OCI-LY7 (cell line): ENCODE measurements around the gene DTNB. TPM values are rescaled to one million over a fixed set of nuclear protein-coding genes. Genes with fewer than 3 reads are reported as not detected.

Source experiments
- BruUV-seq: library from RNA; stranded (reverse); fragments of 400-500 nt; replicated peaks from 2 replicates; lab custom pipeline; 2021; lab: Mats Ljungman, UMichigan
- CTCF ChIA-PET: fragments of 300-600 bp; sonication (Branson Sonifier 250); formaldehyde crosslinking; loops from one replicate; lab custom pipeline; 2022; ENCODE audit warnings: antibody characterized with exemption; ENCODE audit not compliant: unreplicated experiment; lab: Charles Lee
- POLR2A ChIA-PET: fragments of 300-600 bp; sonication (Branson Sonifier 250); formaldehyde crosslinking; loops from one replicate; lab custom pipeline; 2022; ENCODE audit warnings: antibody characterized with exemption; lab: Charles Lee
- DNase-seq: peaks from one replicate; pipeline ENCODE4 v3.0.0-alpha.2; 2015; ENCODE audit warnings: low spot score
- H2AFZ ChIP-seq: fragments of 200-600 bp; sonication (generic), shearing (Covaris generic); 2 replicates; pipeline ENCODE4 v1.6.1; 2014; ENCODE audit warnings: mild to moderate bottlenecking, antibody characterized with exemption, low read length, moderate library complexity
- H3K27ac ChIP-seq: fragments of 200-600 bp; sonication (generic); 2 replicates; pipeline ENCODE4 v1.5.1; 2014; ENCODE audit warnings: mixed run types, low read depth, mild to moderate bottlenecking, moderate library complexity, low read length, inconsistent platforms; ENCODE audit not compliant: poor library complexity, severe bottlenecking
- H3K36me3 ChIP-seq: fragments of 200-600 bp; sonication (generic); 2 replicates; pipeline ENCODE4 v1.6.1; 2014; ENCODE audit warnings: mild to moderate bottlenecking, antibody characterized with exemption, low read length, moderate library complexity, mixed read lengths; ENCODE audit not compliant: insufficient read depth
- H3K4me1 ChIP-seq: fragments of 200-600 bp; sonication (generic); 2 replicates; pipeline ENCODE4 v1.5.1; 2014; ENCODE audit warnings: mild to moderate bottlenecking, low read length; ENCODE audit not compliant: insufficient read depth, poor library complexity, severe bottlenecking
- H3K4me2 ChIP-seq: fragments of 200-600 bp; sonication (generic); 2 replicates; pipeline ENCODE4 v1.6.1; 2014; ENCODE audit warnings: mild to moderate bottlenecking, low read length
- H3K4me3 ChIP-seq: fragments of 200-600 bp; sonication (generic); 2 replicates; pipeline ENCODE4 v1.5.1; 2014; ENCODE audit warnings: mild to moderate bottlenecking, low read depth, low read length; ENCODE audit not compliant: poor library complexity, severe bottlenecking
- H3K79me2 ChIP-seq: fragments of 200-600 bp; sonication (generic); 2 replicates; pipeline ENCODE4 v1.6.1; 2016; ENCODE audit warnings: low read depth, mild to moderate bottlenecking, low read length, moderate library complexity, mixed read lengths; ENCODE audit not compliant: insufficient read depth
- H3K9me2 ChIP-seq: fragments of 200-600 bp; sonication (generic); 2 replicates; pipeline ENCODE4 v1.6.1; 2016; ENCODE audit warnings: mild to moderate bottlenecking, low read length, mixed read lengths; ENCODE audit not compliant: insufficient read depth
- H3K9me3 ChIP-seq: fragments of 200-600 bp; sonication (generic); 2 replicates; pipeline ENCODE4 v1.6.1; 2014; ENCODE audit warnings: mild to moderate bottlenecking, mixed run types, low read length, mixed read lengths
- H4K20me1 ChIP-seq: fragments of 200-600 bp; sonication (generic); 2 replicates; pipeline ENCODE4 v1.6.1; 2014; ENCODE audit warnings: mild to moderate bottlenecking, antibody characterized with exemption, low read length, moderate library complexity, mixed read lengths; ENCODE audit not compliant: insufficient read depth
- EZH2phosphoT487 ChIP-seq: fragments of 200-600 bp; sonication (generic); IDR thresholded peaks from 2 replicates; pipeline ENCODE4 v1.6.1; 2018; ENCODE audit warnings: low read depth, borderline replicate concordance, mild to moderate bottlenecking, mixed run types, antibody characterized with exemption, low read length, moderate library complexity, mixed read lengths
- intact Hi-C: fragments of 100-400 bp; cut with micrococcal nuclease; formaldehyde crosslinking; loops from one replicate; pipeline ENCODE4 v1.10.0; 2022; ENCODE audit not compliant: unreplicated experiment
- total RNA-seq, 2 experiments: library from RNA; depleted of rRNA in 1 of 2; stranded (reverse); fragments of >200 nt in 1 of 2; shearing (Covaris generic) in 1 of 2; gene quantifications; 2 replicates each; pipeline ENCODE4 v1.2.3, GENCODE V29; 2014 to 2022
- TF ChIP-seq, protein P1 (sequence below): fragments of 200-600 bp; sonication (generic); conservative IDR thresholded peaks from 2 replicates; pipeline ENCODE4 v1.5.1; 2014; ENCODE audit warnings: mild to moderate bottlenecking, antibody characterized with exemption, low read length, moderate library complexity, mixed read lengths

The DTNB gene
- total RNA-seq, 2 experiments from 2014 or later, result 16.1 to 28.3 TPM

DNA sequence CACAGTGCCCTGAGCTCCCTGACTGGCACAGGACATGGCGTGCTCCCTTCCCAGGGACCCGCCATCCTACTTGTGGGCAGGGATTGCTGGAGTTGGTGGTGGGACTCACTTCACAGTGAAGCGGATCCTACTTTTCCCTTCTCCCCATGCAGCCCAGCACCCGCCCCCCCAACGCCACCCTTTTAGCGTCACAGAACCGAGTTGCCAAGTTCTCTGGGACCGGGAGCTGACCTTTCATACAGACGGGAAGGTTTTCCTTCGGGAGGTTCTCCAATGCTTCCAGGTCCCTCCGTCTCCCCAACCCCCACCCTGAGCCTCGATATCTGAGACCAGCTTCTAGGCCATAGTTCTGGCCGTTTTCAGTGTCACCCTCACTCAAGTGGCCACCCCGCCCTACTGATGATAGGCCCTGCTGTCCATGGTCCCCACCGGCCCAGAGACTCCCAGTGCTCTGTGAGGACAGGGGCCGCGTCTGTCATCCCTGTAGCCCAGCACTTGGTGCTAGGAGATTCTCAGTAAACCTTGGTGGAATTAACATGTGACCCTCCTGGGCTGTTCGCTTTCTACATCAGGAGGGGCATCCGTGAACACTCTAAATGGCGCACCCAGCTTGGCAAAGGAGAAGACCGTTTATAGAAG lies 330.1 kb downstream of the DTNB start:
- no peak overlapping the region for H3K4me2 ChIP-seq
- H3K36me3 ChIP-seq, result no peaks in the 10 kb centered on the region
- H3K9me3 ChIP-seq, result no peaks in the 10 kb centered on the region
- no peak for TF ChIP-seq EZH2phosphoT487
- TF ChIP-seq, protein P1, sequence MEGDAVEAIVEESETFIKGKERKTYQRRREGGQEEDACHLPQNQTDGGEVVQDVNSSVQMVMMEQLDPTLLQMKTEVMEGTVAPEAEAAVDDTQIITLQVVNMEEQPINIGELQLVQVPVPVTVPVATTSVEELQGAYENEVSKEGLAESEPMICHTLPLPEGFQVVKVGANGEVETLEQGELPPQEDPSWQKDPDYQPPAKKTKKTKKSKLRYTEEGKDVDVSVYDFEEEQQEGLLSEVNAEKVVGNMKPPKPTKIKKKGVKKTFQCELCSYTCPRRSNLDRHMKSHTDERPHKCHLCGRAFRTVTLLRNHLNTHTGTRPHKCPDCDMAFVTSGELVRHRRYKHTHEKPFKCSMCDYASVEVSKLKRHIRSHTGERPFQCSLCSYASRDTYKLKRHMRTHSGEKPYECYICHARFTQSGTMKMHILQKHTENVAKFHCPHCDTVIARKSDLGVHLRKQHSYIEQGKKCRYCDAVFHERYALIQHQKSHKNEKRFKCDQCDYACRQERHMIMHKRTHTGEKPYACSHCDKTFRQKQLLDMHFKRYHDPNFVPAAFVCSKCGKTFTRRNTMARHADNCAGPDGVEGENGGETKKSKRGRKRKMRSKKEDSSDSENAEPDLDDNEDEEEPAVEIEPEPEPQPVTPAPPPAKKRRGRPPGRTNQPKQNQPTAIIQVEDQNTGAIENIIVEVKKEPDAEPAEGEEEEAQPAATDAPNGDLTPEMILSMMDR, result no peak
- no peaks in the 10 kb centered on the region for H4K20me1 ChIP-seq
- H3K4me3 ChIP-seq, result no peak overlapping the region
- H2AFZ ChIP-seq, result no peak overlapping the region
- H3K79me2 ChIP-seq, result no peaks in the 10 kb centered on the region
- H3K27ac ChIP-seq, result no peak overlapping the region
- no TSS peak for BruUV-seq
- CTCF ChIA-PET, result interaction anchor here (1.2 kb wide), 1 partner anchor 19 kb away, joined by 4 read pairs; no protein-coding TSS in a partner anchor
- peaks cover 11% of the 10 kb centered on the region for H3K4me1 ChIP-seq
- intact Hi-C loops, result loop anchor here (2.0 kb wide), 2 partner anchors 75 to 223 kb away; no protein-coding TSS in a partner anchor
- H3K9me2 ChIP-seq, result no peaks in the 10 kb centered on the region
- DNase-seq, result no peak
- POLR2A ChIA-PET, result interaction anchor here (0.5 kb wide), 1 partner anchor 171 kb away, joined by 7 read pairs; no protein-coding TSS in a partner anchor

DNA sequence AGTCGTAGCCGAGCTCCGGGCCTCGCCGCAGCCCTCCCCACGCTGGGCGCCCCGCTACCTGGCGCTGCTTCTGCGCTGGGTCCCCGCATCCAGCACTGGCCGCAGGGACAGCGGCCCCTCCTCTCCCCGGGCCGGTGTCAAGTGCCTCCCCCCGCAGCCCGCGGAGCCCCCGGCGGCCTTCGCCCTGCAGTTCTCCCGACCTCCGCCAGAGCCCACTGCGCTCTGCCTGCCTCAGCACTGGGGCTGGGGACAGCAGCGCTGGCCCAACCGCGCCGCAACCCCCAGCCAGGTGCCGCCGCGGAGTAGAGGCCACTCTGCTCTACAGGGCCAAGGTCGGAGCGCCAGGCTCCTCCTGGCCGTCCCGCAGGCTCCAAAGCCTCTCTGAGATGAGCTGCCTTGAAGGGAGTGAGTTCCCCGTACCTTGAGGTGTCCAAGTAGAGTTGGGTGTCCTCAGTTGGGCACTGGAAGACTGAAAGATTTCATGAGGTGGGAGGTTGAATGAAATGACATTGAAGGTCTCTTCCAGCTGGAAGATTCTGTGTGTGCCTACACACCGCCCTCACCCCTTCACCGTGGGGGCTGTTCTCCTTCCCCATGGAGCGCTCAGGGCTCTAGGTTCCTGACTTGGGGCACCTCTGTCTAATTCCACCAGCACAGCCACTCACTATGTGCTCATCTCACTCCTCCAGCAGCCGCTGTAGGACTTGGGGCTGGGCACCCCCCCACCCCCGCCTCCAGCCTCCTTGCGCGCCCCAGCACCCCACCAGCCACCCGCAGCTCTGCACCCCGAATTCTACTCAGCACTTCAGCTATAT lies 330.8 kb downstream of the DTNB start:
- no TSS peak for BruUV-seq
- no peaks in the 10 kb centered on the region for H3K9me2 ChIP-seq
- POLR2A ChIA-PET, result interaction anchor here (0.5 kb wide), 1 partner anchor 172 kb away, joined by 7 read pairs; no protein-coding TSS in a partner anchor
- H3K27ac ChIP-seq, result no peak overlapping the region
- H3K79me2 ChIP-seq, result no peaks in the 10 kb centered on the region
- no peaks in the 10 kb centered on the region for H3K9me3 ChIP-seq
- peak; percentile 84 for DNase-seq
- H3K4me3 ChIP-seq, result peak overlapping the region; percentile 75
- TF ChIP-seq EZH2phosphoT487, result no peak
- TF ChIP-seq, protein P1, result peak; percentile 84
- intact Hi-C loops, result loop anchor here (1.0 to 2.0 kb wide), 4 partner anchors 34 to 224 kb away; no protein-coding TSS in a partner anchor
- CTCF ChIA-PET, result interaction anchor here (0.6 to 1.2 kb wide), 2 partner anchors 20 to 103 kb away, joined by 3 to 4 read pairs; no protein-coding TSS in a partner anchor
- H3K36me3 ChIP-seq, result no peaks in the 10 kb centered on the region
- no peaks in the 10 kb centered on the region for H4K20me1 ChIP-seq
- peaks cover 11% of the 10 kb centered on the region for H3K4me1 ChIP-seq
- peak overlapping the region; percentile 74 for H3K4me2 ChIP-seq
- peak overlapping the region; percentile 69 for H2AFZ ChIP-seq
